Measurements from ENCODE around the gene PGM2. TPM values are rescaled to one million over a fixed set of nuclear protein-coding genes. Genes with fewer than 3 reads are reported as not detected.

Gene PGM2
- total RNA-seq, 2 experiments from 2014 or later, result 40.4 to 44.2 TPM

DNA sequence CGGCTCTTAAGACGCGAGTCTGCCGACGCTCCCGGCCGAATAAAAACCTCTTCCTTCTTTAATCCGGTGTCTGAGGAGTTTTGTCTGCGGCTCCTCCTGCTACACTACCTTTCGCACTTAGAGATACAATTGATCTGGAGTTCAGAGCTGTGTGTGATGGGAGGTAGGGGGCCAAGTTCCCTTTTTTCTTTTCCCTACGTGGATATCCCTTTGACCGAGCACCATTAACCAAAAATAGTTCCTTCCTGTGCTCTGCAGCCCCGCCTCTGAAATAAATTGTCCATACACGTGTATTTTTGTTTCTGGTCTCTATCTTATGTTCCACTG lies 555 bp upstream of the PGM2 start:
- ChIA-PET CTCF (interaction anchor here (0.7 to 1.6 kb wide), 3 partner anchors 10 to 42 kb away, joined by 3 to 8 read pairs (median 4); no protein-coding TSS in a partner anchor), POLR2A (no interaction called here)
- H3K27ac Mint-ChIP-seq, result peak overlapping the region; percentile 94
- H3K27me3 Mint-ChIP-seq, result peaks cover 2% of the 10 kb centered on the region
- H3K4me1 Mint-ChIP-seq, result peaks cover 42% of the 10 kb centered on the region
- no peak for DNase-seq
- peaks cover 20% of the 10 kb centered on the region for H3K36me3 Mint-ChIP-seq (ENCODE audit: low read depth)
- H3K4me3 Mint-ChIP-seq, result peak overlapping the region; percentile 97
- no peaks in the 10 kb centered on the region for H3K9me3 Mint-ChIP-seq

DNA sequence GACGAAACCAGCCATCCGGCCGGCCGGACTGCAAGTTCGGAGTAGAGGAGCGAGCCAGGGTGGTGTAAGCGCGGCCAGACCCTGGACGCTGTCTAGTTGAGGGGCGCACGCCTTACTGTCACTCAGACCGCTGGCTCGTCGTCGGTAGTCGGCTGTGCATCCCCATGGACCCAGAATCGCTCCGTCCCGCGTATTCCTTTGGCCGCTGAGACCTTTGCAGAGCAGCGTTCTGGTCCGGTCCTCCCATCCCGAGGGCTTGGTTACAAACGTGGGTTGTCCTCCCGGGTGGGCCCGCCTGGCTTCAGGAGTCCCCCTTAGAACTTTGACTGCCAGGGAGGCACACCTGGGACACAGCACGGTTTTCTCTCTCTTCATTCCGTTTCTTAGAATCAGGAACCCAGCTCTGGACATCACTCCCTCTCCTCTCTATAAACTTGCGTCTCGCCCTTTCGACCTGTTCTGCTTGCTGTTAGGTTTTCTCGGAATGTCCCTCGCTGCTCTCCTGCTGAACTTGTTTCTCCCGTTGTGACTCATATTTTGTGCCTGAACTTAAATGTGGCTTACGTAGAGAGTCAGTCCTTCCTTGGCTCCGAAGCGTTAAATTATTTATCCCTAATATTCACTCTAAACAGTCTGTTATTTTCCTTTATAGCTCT lies 672 bp downstream of the PGM2 start:
- POLR2A ChIA-PET, result no interaction called here
- DNase-seq, result peak; percentile 12
- H3K4me3 Mint-ChIP-seq, result peak overlapping the region; percentile 97
- H3K36me3 Mint-ChIP-seq (ENCODE audit: low read depth), result peaks cover 32% of the 10 kb centered on the region
- CTCF ChIA-PET, result interaction anchor here (1.0 to 1.6 kb wide), 3 partner anchors 9 to 19 kb away, joined by 3 to 8 read pairs (median 4); no protein-coding TSS in a partner anchor
- peaks cover 2% of the 10 kb centered on the region for H3K27me3 Mint-ChIP-seq
- H3K9me3 Mint-ChIP-seq, result no peaks in the 10 kb centered on the region
- peak overlapping the region; percentile 94 for H3K27ac Mint-ChIP-seq
- peaks cover 37% of the 10 kb centered on the region for H3K4me1 Mint-ChIP-seq

DNA sequence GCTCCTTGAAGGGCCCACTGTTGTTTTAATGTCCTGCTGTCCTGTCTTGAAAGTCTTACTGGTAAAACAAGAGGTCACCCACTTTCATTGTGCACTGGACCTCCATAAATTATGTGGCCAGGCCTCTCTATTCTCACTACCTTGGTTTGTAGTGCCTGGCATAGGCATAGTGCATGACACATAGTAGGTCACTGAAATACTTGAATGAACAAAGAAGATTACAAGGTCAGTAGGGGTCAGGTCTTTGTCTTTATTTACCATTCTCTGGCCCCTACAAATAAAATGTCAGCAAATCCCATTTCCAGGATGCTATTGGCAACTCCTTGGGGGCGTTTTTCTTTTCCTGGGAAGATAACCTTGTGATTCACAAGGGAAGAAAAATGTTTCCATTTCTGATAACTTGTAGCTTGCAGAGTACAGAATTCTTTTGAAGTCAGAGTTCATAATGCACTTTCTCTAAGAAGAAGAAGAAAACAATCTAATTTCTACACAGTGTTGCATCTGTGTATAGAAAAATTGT lies 1.4 kb downstream of the PGM2 start:
- peak overlapping the region; percentile 94 for H3K27ac Mint-ChIP-seq
- POLR2A ChIA-PET, result no interaction called here

DNA sequence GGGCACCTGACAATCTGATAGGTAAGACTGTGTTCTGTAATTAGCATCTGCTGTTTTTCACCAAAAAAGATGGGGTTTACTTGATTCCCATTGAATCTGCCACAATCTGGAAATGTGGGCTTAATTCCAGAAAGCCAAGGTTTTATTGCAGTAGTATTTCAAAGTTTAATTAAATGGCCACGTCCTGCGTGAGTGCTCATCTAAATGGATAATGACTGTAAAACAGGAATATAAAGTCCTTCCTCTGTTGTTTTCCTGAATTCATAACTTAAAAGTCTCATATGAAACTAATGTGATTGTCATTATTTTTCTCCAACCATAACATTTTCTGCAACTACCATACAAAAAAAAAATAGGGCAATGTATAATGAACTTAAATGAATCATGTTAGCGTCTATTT lies 2.4 kb downstream of the PGM2 start:
- no peak overlapping the region for H3K4me3 Mint-ChIP-seq
- H3K9me3 Mint-ChIP-seq, result no peaks in the 10 kb centered on the region
- no peak for DNase-seq
- H3K27ac Mint-ChIP-seq, result no peak overlapping the region
- POLR2A ChIA-PET, result no interaction called here
- peaks cover 37% of the 10 kb centered on the region for H3K36me3 Mint-ChIP-seq (ENCODE audit: low read depth)
- H3K4me1 Mint-ChIP-seq, result peaks cover 34% of the 10 kb centered on the region
- peaks cover 2% of the 10 kb centered on the region for H3K27me3 Mint-ChIP-seq
- CTCF ChIA-PET, result no interaction called here

More for the DNA sequence above, 1.4 kb downstream of the PGM2 start:
- H3K27me3 Mint-ChIP-seq, result peaks cover 2% of the 10 kb centered on the region
- CTCF ChIA-PET, result interaction anchor here (0.8 to 1.6 kb wide), 3 partner anchors 8 to 20 kb away, joined by 3 to 8 read pairs (median 3); no protein-coding TSS in a partner anchor
- H3K4me1 Mint-ChIP-seq, result peaks cover 34% of the 10 kb centered on the region
- H3K9me3 Mint-ChIP-seq, result no peaks in the 10 kb centered on the region
- no peak for DNase-seq
- H3K4me3 Mint-ChIP-seq, result peak overlapping the region; percentile 97
- H3K36me3 Mint-ChIP-seq (ENCODE audit: low read depth), result peaks cover 37% of the 10 kb centered on the region

DNA sequence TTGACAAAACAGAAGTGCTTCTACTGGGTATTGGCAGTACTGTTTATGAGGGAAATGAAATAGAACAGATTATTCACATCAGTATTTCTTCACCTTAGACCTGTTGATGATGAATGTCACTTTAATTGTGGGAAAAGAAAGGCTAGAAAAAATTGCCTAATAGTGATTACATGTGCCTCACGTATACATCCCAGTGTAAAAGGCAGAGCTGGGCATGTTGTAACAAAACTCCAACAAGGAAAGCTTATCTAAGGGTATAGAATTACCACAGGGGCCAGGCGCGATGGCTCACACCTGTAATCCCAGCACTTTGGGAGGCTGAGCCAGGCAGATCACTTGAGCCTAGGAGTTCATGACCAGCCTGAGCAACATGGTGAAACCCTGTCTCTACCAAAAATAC lies 4.2 kb downstream of the PGM2 start:
- Mint-ChIP-seq H3K4me3 (no peak overlapping the region), H3K27me3 (no peaks in the 10 kb centered on the region), H3K27ac (no peak overlapping the region), H3K4me1 (peaks cover 27% of the 10 kb centered on the region), H3K36me3 (ENCODE audit: low read depth) (peaks cover 41% of the 10 kb centered on the region), H3K9me3 (no peaks in the 10 kb centered on the region)
- no peak for DNase-seq
- ChIA-PET CTCF (interaction anchor here (1.0 kb wide), 1 partner anchor 197 kb away, joined by 3 read pairs; no protein-coding TSS in a partner anchor), POLR2A (no interaction called here)

DNA sequence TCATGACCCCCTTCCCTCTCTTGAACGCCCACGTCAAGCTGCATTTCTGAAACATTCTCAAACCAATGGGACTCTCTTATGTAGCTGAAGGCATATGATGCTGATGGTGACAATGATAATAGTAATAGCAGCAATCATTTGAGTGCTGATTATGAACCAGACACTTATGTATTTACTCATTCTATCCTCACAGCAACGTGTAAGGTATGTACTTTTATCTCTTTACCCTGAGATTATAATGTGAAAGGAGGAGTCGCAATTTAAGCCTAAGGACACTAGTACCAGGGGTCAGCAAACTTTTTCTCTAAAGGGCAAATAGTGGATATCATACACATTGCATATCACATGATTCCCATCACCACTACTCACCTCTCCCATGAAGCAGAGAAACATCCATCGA lies 8.5 kb downstream of the PGM2 start:
- CTCF ChIA-PET, result interaction anchor here (1.1 to 1.3 kb wide), 3 partner anchors 8 to 20 kb away, joined by 3 to 8 read pairs (median 3); partner anchors contain the start of gene PGM2
- peaks cover 19% of the 10 kb centered on the region for H3K4me1 Mint-ChIP-seq
- no peaks in the 10 kb centered on the region for H3K27me3 Mint-ChIP-seq
- POLR2A ChIA-PET, result no interaction called here
- no peaks in the 10 kb centered on the region for H3K9me3 Mint-ChIP-seq
- no peak for DNase-seq
- no peak overlapping the region for H3K4me3 Mint-ChIP-seq
- H3K36me3 Mint-ChIP-seq (ENCODE audit: low read depth), result peaks cover 49% of the 10 kb centered on the region
- no peak overlapping the region for H3K27ac Mint-ChIP-seq

DNA sequence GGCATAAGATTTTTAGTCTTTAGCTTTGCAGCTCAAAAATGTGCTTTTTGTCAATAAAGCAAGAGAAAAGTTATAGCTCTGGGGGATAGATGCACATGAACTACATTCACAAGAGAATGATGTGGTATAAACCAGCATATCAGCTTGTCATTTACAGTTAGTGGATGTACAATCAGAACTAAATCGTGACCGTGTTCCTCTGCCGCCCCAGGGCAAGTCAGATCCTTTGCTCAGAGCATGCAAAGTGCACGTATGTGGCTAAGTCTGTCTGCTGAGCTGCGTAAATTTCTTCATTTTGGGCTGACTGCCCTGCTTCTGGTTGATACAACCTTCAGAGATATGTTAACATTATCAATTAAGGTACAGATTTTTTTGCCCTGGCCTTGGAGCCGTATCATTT lies 9.3 kb downstream of the PGM2 start:
- Mint-ChIP-seq H3K9me3 (no peaks in the 10 kb centered on the region), H3K36me3 (ENCODE audit: low read depth) (peaks cover 47% of the 10 kb centered on the region), H3K27me3 (no peaks in the 10 kb centered on the region), H3K27ac (no peak overlapping the region), H3K4me3 (no peak overlapping the region), H3K4me1 (peaks cover 19% of the 10 kb centered on the region)
- no peak for DNase-seq
- CTCF ChIA-PET, result interaction anchor here (0.7 to 1.3 kb wide), 3 partner anchors 9 to 18 kb away, joined by 3 to 8 read pairs (median 3); partner anchors contain the start of gene PGM2
- POLR2A ChIA-PET, result interaction anchor here (0.5 kb wide), 1 partner anchor 12 kb away, joined by 4 read pairs; no protein-coding TSS in a partner anchor

DNA sequence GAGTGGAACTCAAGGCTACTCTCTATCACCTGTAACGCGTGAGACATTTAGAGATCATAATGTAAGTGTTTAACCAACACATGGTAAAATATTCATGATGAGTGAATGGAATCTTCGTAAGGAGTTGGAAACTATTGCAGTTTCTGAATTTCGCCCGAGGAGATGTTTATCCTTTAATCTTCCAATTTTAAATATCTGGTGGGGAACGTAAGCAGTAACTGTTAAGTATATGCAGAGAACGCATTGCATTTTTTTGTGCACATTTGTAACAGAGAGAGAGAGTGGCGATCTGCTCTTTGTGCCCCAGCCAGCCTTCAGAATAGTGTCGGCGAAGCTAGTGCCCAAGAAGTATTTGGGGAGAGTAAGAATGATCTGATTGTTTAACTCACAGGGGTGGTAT lies 9.8 kb downstream of the PGM2 start:
- CTCF ChIA-PET, result interaction anchor here (1.3 kb wide), 1 partner anchor 9 kb away, joined by 8 read pairs; the partner anchor contains the start of gene PGM2

DNA sequence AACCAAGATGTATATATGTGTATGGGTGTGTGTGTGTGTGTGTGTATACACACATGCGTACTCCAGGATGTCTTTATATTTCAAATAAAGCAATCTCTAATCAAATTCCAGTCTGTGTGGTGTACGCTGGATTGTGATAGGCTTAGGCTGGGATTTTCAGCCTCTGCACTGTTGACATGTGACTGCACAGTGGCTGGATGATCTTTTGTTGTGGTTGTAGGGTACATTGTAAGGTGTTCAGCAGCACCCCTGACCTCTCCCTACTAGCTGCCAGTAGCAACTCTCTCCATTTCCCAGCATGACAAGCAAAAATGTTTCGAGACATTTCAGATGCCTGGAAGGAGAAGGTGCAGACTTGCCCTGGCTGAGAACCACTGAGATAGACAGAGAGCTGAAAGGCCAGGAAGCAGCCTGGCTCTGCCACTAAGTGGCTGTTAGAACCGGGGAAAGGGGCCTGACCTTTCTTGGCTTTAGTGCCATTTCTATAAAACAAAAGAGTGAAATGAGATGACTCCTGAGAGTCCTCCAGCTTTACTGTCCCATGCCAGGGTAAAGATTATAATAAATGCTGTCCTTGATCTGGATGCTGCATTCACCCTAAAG lies 10.5 kb downstream of the PGM2 start:
- CTCF ChIA-PET, result no interaction called here
- POLR2A ChIA-PET, result no interaction called here
- H3K9me3 Mint-ChIP-seq, result no peaks in the 10 kb centered on the region
- peaks cover 45% of the 10 kb centered on the region for H3K36me3 Mint-ChIP-seq (ENCODE audit: low read depth)
- H3K27ac Mint-ChIP-seq, result peak overlapping the region; percentile 77
- no peak for DNase-seq
- H3K4me1 Mint-ChIP-seq, result peaks cover 18% of the 10 kb centered on the region
- H3K27me3 Mint-ChIP-seq, result no peaks in the 10 kb centered on the region
- no peak overlapping the region for H3K4me3 Mint-ChIP-seq

More for the DNA sequence above, 9.8 kb downstream of the PGM2 start:
- Mint-ChIP-seq H3K4me3 (no peak overlapping the region), H3K9me3 (no peaks in the 10 kb centered on the region), H3K27me3 (no peaks in the 10 kb centered on the region), H3K27ac (no peak overlapping the region), H3K36me3 (ENCODE audit: low read depth) (peaks cover 46% of the 10 kb centered on the region), H3K4me1 (peaks cover 19% of the 10 kb centered on the region)
- DNase-seq, result no peak
- POLR2A ChIA-PET, result no interaction called here

DNA sequence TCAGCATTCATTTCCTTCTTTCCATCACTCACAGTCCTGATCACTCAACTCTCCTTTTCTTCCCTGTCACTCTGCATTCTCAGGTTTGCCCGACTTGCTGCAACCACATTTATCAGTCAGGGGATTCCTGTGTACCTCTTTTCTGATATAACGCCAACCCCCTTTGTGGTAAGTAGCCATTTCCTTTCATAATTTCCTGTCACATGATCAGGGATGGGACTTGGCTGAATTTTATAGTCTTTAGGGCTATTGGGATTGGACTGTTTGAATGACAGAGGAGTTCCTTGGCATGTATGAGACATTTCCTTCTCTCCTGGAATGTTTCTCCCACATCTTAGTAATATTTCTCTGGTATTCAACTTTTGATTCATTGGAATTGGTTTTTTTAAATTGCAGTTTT lies 11.0 kb downstream of the PGM2 start:
- H3K27ac Mint-ChIP-seq, result peak overlapping the region; percentile 77
- ChIA-PET POLR2A (no interaction called here), CTCF (interaction anchor here (1.2 kb wide), 1 partner anchor 198 kb away, joined by 3 read pairs; no protein-coding TSS in a partner anchor)
- H3K27me3 Mint-ChIP-seq, result no peaks in the 10 kb centered on the region
- H3K9me3 Mint-ChIP-seq, result no peaks in the 10 kb centered on the region
- DNase-seq, result no peak
- peaks cover 40% of the 10 kb centered on the region for H3K36me3 Mint-ChIP-seq (ENCODE audit: low read depth)
- peaks cover 17% of the 10 kb centered on the region for H3K4me1 Mint-ChIP-seq
- no peak overlapping the region for H3K4me3 Mint-ChIP-seq

DNA sequence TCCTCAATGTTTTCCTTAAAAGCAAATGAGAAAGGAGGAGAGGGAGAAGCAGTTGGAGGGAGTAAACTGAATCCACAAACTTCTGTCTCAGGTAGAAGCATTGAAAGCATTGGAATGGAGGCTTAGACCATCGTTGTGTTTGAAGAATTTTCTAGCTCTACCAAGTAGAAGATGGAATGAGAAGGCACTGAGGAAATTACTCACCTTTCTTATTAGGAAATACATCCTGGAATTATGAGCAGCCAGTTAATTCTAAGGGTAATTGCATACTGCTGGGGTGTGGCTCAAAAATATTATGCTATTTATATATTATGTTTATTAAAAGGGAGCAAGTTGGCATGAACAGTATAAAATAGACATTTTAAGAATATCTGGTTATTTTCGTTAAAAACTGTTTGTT lies 12.9 kb downstream of the PGM2 start:
- Mint-ChIP-seq H3K9me3 (no peaks in the 10 kb centered on the region), H3K4me3 (no peak overlapping the region), H3K4me1 (peaks cover 17% of the 10 kb centered on the region), H3K36me3 (ENCODE audit: low read depth) (peaks cover 48% of the 10 kb centered on the region), H3K27ac (no peak overlapping the region), H3K27me3 (no peaks in the 10 kb centered on the region)
- POLR2A ChIA-PET, result interaction anchor here (0.6 kb wide), 1 partner anchor 24 kb away, joined by 3 read pairs; no protein-coding TSS in a partner anchor
- CTCF ChIA-PET, result interaction anchor here (0.9 to 1.4 kb wide), 3 partner anchors 12 to 58 kb away, joined by 3 to 4 read pairs (median 3); no protein-coding TSS in a partner anchor
- DNase-seq, result no peak

DNA sequence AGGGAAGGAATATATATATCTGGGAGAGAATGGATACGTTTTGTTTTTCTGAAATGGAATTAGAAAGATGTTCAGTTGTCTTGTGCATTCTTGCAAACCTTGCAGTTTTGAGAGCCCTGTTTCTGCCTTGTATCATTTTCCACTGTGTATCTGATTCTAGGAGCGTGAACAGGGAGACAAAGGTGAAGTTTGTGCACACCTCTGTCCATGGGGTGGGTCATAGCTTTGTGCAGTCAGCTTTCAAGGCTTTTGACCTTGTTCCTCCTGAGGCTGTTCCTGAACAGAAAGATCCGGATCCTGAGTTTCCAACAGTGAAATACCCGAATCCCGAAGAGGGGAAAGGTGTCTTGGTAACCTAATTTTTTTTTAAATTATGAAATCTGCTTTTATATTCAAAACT lies 17.7 kb downstream of the PGM2 start:
- DNase-seq, result no peak
- no peak overlapping the region for H3K4me3 Mint-ChIP-seq
- CTCF ChIA-PET, result no interaction called here
- H3K27me3 Mint-ChIP-seq, result no peaks in the 10 kb centered on the region
- H3K36me3 Mint-ChIP-seq (ENCODE audit: low read depth), result peaks cover 56% of the 10 kb centered on the region
- no peaks in the 10 kb centered on the region for H3K9me3 Mint-ChIP-seq
- H3K4me1 Mint-ChIP-seq, result no peaks in the 10 kb centered on the region
- POLR2A ChIA-PET, result no interaction called here
- H3K27ac Mint-ChIP-seq, result no peak overlapping the region

DNA sequence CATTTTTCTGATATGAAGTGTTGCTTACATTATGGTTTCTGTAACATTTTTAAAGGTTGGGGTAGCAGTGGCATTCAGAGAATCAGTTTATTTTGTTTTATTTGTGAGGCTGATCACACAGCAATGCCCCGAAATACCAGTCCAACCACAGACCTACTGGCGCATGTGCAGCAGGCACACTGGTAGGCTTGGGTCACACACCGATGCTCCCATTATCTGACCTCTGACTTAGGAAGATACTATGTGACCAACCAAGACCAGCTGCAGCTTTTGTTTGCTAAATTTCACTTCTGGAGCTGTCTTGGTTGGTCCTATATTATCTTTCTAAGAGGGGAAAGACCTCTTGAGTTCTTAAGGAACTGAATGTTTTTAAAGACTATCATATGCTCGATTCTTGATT lies 18.7 kb downstream of the PGM2 start:
- peaks cover 54% of the 10 kb centered on the region for H3K36me3 Mint-ChIP-seq (ENCODE audit: low read depth)
- POLR2A ChIA-PET, result no interaction called here
- H3K4me3 Mint-ChIP-seq, result no peak overlapping the region
- no peaks in the 10 kb centered on the region for H3K27me3 Mint-ChIP-seq
- no peak overlapping the region for H3K27ac Mint-ChIP-seq
- CTCF ChIA-PET, result no interaction called here
- H3K4me1 Mint-ChIP-seq, result no peaks in the 10 kb centered on the region
- no peak for DNase-seq
- no peaks in the 10 kb centered on the region for H3K9me3 Mint-ChIP-seq
